Right lobe of liver (tissue), 4 donors: ENCODE measurements around the gene DNER.

Source experiments
- POLR2A ChIP-seq: fragments of 450-650 bp; IDR thresholded peaks from one replicate; pipeline ENCODE4 v1.6.1; 2017; ENCODE audit warnings: antibody characterized with exemption, mild to moderate bottlenecking
- TF ChIP-seq, protein P1 (sequence below), 4 donors: fragments of 200-600 bp in 3 of 4; fragments of 450-650 bp in 1 of 4; IDR thresholded peaks; one replicate each; pipeline versions ENCODE4 v1.5.1 to v1.8.0; 2016 to 2022; ENCODE audit warnings: antibody characterized with exemption in 4 of 4, mild to moderate bottlenecking in 2 of 4
- donor health status: DM: no; HTN: no; CAD: no.
- donor health status: DM: no; HTN: no; CAD: no.
- donor health status: DM: no; HTN: yes; CAD: no.

DNA sequence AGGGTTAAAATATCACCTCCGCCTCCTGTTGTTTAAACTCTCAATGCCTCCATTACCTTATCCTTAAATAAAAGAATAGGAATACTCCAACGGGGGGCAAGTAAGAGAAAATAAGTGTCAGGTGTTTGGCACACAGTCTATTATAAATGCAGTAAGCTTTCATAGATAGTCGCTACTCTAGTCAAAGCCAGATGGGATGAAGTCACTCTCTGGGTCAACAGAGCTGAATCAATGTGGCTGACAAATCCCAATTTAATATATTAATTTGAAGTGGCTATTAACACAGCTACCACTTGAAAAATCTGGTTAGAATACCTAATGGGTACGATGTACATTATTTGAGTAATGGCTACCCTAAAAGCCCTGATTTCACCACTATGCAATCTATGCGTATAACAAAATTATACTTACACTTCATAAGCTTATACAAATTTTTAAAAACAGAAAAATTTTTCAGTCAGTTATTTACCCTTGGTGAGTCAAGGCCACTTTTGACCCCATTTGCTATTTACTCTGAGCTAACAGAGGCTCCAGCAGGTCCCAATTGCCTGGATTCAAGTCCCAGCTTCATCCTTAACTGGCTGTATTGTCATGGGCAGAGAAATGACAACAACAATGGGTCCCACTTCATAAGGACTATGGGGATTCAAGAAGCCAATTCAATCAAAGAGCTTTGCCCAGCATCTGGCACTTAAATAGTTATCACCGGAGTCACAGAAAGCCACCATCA, 275.8 kb downstream of the DNER start:
- TF ChIP-seq, protein P1, sequence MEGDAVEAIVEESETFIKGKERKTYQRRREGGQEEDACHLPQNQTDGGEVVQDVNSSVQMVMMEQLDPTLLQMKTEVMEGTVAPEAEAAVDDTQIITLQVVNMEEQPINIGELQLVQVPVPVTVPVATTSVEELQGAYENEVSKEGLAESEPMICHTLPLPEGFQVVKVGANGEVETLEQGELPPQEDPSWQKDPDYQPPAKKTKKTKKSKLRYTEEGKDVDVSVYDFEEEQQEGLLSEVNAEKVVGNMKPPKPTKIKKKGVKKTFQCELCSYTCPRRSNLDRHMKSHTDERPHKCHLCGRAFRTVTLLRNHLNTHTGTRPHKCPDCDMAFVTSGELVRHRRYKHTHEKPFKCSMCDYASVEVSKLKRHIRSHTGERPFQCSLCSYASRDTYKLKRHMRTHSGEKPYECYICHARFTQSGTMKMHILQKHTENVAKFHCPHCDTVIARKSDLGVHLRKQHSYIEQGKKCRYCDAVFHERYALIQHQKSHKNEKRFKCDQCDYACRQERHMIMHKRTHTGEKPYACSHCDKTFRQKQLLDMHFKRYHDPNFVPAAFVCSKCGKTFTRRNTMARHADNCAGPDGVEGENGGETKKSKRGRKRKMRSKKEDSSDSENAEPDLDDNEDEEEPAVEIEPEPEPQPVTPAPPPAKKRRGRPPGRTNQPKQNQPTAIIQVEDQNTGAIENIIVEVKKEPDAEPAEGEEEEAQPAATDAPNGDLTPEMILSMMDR (IDR thresholded peaks at IDR 0.05) = no peak
- TF ChIP-seq POLR2A = no peak
